ENCODE results near the gene NT5DC3. TPM values are rescaled to one million over a fixed set of nuclear protein-coding genes. Genes with fewer than 3 reads are reported as not detected.
A peak's percentile ranks its signal among the peaks of the same experiment; 100 is the strongest.

Gene NT5DC3
- total RNA-seq, 1 donor = 22.9 TPM

DNA sequence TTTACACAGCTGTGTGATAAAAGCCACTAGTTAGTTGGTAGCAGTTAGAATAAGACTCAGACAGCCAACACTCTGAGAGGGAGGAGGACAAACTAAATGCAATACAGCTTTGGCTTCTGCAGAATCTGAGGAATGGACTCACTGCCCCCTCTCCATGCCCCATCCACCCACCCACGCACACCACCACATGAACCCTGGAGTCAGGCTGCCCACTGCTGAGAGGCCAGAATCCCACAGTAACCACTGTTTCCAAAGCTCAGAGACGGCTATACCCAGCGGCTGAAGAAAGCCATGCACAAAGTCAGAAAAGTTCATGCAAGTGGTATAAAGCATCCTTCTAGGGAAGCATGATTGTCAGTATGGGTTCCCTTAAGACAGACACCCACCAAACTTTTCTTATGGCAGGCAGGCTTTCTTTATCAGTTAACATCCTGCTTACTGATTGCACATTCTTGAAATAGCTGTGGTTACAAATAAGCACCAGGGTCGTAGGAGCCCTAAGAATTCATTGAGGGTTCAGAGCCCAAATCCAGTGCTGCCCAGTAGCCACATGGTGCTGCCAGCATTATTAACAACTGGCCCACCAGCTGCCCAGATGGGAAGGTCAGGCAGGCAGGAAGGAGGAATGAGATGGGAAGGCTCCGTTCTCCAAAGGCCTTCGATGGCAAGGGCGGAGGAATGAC is 61.5 kb downstream of the NT5DC3 start:
- peak; percentile 60 for DNase-seq (ENCODE audit: low read depth)
- TF ChIP-seq, protein P1, sequence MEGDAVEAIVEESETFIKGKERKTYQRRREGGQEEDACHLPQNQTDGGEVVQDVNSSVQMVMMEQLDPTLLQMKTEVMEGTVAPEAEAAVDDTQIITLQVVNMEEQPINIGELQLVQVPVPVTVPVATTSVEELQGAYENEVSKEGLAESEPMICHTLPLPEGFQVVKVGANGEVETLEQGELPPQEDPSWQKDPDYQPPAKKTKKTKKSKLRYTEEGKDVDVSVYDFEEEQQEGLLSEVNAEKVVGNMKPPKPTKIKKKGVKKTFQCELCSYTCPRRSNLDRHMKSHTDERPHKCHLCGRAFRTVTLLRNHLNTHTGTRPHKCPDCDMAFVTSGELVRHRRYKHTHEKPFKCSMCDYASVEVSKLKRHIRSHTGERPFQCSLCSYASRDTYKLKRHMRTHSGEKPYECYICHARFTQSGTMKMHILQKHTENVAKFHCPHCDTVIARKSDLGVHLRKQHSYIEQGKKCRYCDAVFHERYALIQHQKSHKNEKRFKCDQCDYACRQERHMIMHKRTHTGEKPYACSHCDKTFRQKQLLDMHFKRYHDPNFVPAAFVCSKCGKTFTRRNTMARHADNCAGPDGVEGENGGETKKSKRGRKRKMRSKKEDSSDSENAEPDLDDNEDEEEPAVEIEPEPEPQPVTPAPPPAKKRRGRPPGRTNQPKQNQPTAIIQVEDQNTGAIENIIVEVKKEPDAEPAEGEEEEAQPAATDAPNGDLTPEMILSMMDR (IDR thresholded peaks at IDR 0.05; ENCODE audit: insufficient read depth, low read depth, low read length) = no peak
- H3K4me3 ChIP-seq (ENCODE audit: low read depth, low read length) = no peak overlapping the region

- no peak overlapping the region for H3K4me3 ChIP-seq (ENCODE audit: low read depth, low read length)
- DNase-seq (ENCODE audit: low read depth) = peak; percentile 50
- TF ChIP-seq, protein P1 (IDR thresholded peaks at IDR 0.05; ENCODE audit: insufficient read depth, low read depth, low read length) = no peak
These were observed 62.3 kb downstream of the NT5DC3 start for GRCh38 chr12:103778781-103779180.

DNA sequence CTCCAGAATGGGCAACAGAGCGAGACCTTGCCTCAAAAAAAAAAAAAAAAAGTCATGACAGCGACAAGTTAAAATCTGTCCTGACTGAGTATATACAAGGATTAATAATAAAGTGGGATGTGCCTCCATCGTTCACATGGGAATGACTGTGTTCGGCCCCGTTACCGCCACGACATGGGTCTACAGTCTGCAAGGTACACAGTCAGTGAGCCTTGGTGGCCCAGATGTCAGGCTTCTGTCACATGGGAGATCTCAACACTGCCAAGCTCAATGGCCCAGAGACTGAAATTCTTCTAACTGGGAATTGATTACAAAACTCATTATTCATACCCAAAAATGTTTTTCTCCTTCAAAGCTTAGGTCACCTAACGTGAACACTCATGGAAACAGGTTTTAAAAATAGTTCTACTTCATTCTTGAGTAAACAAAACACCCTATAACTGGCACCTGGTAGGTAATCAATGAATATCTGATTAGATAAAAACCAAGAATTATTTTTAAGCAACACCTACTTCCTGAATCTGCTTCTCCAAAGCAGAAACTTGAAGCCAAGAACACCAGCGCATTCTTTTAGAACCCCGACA is 66.0 kb downstream of the NT5DC3 start:
- H3K4me3 ChIP-seq (ENCODE audit: low read depth, low read length) = no peak overlapping the region
- TF ChIP-seq, protein P1 (IDR thresholded peaks at IDR 0.05; ENCODE audit: insufficient read depth, low read depth, low read length) = no peak

DNA sequence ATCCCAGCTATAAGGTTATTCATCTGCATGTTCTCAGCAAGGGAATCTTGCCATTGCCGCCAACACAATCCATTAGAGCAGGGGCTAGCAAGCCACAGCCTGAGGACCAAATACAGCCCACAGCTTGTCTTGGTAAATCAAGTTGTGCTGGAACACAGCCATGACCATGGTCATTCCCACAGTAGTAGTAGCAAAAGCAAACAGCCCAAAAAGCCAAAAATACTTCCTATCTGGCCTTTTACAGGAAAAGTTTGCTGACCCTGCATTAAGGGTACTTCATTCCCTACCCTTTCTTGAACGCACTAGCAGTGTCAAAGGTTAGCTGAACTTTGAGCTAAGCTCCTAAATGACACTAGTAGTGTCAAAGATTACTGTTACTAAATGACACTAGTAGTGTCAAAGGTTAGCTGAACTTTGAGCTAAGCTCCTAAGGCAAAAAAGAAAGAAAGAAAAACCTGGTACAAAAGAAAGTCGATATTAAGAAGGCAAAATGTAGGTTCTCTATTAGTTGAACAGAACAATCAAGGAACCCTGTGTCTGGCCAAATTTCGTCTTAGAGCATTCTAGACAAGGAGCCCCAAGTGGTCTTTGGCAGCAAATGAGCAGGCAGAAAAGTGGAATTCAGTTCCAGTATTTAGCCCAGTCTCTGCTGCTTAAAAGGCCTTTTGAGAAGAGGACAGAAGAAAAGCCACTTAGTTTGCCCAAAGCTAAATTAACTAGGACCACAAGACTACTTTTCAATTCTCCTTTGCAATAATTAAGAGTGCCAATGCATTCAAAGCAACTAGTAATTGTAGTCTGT is 67.7 kb downstream of the NT5DC3 start:
- DNase-seq (ENCODE audit: low read depth) = no peak
- TF ChIP-seq, protein P1 (IDR thresholded peaks at IDR 0.05; ENCODE audit: insufficient read depth, low read depth, low read length) = no peak
- H3K4me3 ChIP-seq (ENCODE audit: low read depth, low read length) = no peak overlapping the region

More for the DNA sequence above, 66.0 kb downstream of the NT5DC3 start:
- DNase-seq (ENCODE audit: low read depth) = no peak

GRCh38 chr12:103772367-103773108 is 68.5 kb downstream of the NT5DC3 start:
- H3K4me3 ChIP-seq (ENCODE audit: low read depth, low read length) = no peak overlapping the region
- no peak for DNase-seq (ENCODE audit: low read depth)
- TF ChIP-seq, protein P1 (IDR thresholded peaks at IDR 0.05; ENCODE audit: insufficient read depth, low read depth, low read length) = no peak

GRCh38 chr12:103771466-103771865 is 69.6 kb downstream of the NT5DC3 start:
- peak; percentile 59 for DNase-seq (ENCODE audit: low read depth)
- TF ChIP-seq, protein P1 (IDR thresholded peaks at IDR 0.05; ENCODE audit: insufficient read depth, low read depth, low read length) = peak; percentile 86

More at GRCh38 chr12:103771466-103771865, 69.6 kb downstream of the NT5DC3 start:
- H3K4me3 ChIP-seq (ENCODE audit: low read depth, low read length) = no peak overlapping the region

Data from fibroblast of villous mesenchyme (primary cell).